NCI-H2171 (cell line): Measurements from ENCODE around the gene ACTRT2.

Experiments
- DNase-seq: peaks from one replicate; lab custom pipeline; 2025; lab: John Stamatoyannopoulos, UW

The ACTRT2 gene

DNA sequence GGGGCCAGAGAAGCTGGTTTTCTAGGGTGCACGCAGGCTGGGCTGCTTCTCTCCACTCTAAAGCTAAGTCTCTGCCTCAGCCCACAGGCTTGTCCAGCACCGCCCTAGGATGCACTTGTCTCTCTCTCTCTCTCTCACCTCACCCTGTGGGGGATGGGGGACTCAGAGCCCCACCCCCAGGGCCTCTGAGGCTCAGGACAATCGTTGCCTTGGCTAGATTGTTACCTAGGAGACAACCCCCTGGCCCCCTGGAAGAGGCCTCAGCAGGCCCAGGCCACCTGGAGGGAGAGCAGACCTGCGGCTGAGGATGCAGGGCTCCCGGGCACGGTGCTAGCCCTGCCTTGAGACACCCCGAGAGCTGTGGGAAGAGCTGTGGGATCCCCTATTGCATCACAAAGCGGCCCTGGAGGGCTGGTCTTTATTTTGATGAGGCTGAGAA, at the start of gene ACTRT2:
Gene ACTRT2 (plus strand): TSS at position 235 of the 439 bp plus-strand sequence. CDS start 220 bp downstream, outside the sequence.
- DNase-seq = no peak

DNA sequence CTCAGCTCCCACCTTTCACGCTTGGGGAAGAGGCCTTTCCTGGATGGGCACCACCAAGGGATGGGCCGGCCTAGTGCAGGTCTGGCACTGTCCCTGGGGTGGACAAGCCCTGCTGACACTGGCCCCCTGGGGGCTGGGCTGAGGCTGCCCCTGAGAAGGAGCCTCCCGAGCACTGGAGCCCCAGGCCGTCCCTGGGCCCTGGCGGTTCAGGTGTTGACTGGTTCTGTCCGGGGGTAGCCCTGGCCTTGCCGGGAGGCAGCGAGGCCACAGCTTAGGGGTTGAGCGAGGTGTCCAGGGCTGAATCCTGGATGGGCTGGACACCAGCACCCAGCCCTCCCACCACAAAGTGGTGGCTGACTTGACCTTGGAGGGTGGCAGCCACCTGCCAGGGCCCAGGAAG, 49.7 kb upstream of the ACTRT2 start:
- DNase-seq = no peak

DNA sequence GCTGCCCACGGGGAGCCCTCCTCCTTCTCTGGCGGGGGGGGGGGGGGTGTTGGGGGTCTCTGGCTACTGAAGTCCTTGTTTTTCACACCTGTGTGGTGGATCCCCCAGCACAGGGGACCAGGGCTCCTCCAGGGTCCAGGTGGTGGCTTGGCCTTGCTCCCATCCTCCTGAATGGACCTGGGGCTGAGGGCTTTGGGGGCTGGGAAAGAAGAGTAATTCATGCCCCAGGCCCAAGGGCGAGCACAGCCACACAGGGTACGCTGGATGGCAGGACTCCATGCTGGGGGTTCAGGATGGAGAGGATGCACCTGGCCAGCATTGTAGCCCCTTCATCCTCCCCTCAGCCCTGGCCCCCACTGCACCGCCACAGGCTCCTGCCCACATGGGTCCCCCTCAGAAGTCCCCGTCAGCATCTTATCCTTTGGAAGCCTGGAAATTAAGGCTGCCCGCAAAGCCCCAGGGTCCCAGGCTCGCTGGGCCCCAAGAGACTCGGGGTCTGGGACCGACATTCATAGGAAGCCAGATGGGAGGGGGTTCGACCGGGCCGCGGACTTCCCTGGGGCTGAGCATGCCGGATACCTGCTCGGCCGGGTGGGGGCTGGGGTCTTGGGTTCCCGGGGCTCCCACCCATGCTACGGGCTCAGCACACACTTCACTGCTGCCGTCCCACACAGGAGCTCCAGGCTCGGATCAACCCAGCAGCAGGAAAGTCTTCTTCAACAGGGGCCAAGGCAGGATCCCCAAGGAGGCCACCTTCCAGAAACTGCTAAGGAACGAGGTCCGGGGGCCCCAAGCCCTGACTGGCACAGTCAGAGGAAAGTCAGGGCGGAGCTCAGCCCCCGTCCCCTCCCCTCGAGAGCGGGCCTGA, 49.0 kb upstream of the ACTRT2 start:
- no peak for DNase-seq

DNA sequence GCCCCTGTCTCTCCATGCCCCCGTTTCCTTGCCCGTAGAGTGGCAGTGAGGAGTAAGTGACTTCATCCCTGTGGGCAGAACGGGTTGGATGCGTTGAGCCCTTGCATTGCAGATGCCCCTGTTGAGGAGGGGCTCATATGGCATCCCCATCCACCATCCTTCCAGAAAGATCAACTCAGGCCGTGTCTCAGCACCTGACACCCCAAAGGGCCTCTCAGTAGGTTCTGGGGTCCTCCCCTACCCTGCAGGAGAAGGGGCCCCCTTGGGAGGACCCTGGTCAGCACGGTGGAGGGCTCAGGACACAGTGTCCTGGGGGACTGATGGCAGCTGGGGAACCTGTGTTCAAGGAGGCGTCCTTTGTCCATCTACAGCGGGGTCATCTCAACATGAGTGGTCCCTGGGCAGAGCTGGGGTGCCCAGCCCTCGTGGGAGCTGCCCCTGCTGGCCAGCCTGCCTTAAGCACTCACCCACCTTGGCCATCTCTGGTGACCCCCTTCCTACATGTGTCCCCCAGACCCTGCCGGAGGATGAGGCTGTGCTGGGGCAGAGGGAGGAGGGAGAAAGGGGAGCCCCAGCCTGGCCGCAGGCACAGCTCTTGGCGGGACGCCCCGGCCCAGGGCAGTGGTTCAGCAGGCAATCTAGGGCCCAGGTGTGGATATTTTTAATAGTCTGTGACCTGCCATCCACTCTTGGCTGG, 48.2 kb upstream of the ACTRT2 start:
- no peak for DNase-seq

DNA sequence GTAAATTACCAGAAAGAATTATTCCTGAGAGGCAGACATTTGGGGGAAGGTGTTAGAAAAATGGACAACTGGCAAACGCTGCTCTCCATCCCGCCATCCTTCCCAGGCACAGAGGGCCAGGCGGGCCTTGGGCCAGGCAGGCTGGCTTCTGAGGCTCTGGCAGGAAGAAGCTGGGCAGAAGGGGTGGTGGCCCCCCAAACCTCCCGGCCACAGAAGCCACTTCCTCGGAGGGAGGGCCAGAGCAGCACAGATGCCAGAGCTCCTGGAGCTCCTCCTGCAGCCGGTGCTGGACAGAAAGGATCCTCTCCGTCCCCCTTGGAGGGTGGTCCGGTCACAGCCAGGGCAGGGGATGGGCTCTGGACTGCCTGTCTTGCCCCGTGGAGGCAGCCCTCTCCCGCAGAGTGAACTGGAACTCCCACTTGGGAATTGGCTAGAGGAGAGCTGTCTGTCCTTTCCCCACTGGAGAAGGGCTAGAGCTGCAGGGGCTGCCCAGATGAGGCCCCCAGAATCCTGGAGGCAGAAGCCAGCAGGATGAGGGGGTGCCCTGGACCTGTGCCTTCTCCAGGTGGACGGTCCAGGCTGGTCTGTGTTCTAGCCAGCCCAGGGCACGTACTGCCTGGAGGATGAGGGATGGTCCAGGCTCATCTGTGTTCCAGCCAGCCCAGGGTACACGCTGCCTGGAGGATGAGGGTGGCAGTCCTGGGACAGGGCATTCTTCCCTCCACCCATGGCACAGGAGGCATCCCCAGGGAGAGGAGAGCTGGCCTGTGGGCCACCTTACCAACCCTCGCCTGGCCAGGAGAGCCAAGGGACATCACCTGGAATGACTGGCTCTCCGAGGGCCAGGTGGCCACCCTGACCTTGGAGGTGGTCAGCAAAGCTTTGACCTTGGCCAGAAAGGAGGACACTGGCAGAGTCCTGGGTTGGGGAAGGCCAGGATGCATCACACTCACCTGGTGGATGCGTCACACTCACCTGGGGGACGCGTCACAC, 47.4 kb upstream of the ACTRT2 start:
- no peak for DNase-seq

DNA sequence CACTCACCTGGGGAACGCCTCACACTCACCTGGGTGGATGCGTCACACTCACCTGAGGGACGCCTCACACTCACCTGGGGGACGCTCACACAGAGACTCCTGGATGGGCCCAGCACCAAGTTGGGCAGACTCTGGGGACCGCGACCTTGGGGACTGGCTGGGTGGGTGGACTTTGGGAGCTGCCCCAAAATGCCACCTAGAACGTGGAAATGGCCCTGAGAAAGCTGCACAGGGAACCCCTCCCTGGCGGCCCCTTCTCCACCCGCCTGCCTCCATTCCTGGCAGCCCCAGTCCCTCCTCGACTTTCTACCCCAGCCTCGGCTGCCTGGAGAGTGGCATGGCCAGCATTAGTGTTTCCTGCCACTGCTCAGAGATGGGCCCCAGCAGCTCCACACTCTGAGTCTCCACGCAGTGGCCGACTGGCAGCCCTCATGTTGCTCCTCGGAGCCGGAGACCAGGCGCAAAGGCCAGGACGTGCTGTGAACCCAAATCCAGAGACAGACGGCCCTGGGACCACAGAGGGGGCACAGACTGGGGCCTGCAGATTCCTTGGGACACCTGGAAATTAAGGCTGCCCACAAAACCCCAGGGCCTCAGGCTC, 46.5 kb upstream of the ACTRT2 start:
- no peak for DNase-seq

- DNase-seq = no peak
Measured at GRCh38 chr1:2975466-2976179, 45.6 kb upstream of the ACTRT2 start.

DNA sequence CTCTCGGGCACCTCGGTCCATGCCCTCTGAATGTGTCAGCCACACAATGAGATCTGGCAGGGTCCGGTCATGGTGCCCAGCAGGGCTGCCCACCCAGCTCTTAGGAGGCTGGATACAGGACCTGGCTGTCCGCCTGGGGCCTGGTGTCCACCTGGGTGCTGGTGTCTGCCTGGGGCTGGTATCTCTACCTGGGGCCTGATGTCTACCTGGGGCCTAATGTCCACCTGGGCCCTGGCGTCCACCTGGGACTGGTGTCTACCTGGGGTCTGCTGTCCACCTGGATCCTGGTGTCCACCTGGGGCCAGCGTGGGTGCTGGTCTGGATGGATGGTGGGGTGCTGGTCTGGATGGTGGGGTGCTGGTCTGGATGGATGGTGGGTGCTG, 45.1 kb upstream of the ACTRT2 start:
- DNase-seq = no peak

DNA sequence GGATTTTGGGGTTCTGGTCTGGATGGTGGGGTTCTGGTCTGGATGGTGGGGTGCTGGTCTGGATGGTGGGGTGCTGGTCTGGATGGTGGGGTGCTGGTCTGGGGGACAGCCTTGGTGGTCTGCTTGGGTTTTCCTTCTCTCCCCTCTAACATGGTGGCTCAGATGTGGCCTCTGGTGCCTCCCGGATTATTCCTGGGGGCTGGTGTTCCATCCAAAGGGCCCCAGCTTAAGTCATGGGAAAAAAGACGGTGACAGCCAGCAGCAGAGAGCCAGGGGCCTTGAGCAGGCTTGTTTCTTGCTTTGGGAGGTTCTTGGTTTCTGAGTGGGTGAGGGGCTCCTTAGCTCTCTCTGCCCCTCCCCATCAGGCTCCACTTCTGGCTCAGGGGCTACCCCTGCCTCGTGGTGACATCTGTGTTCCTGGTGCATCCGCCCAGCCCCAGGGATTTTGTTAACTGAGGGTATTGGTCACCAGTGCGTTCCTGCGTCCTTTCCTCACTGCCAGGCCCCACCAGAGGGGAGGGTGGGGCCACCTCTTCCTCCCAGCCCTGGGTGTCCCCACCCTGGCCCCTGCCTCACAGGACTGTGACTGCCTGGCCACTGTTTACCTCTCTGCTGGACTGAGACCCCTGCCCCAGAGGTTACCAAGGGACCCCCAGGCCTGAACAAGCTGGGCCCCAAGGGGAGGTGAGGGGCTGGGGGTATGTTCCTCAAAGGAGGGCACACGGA, 43.2 kb upstream of the ACTRT2 start:
- DNase-seq = no peak

DNA sequence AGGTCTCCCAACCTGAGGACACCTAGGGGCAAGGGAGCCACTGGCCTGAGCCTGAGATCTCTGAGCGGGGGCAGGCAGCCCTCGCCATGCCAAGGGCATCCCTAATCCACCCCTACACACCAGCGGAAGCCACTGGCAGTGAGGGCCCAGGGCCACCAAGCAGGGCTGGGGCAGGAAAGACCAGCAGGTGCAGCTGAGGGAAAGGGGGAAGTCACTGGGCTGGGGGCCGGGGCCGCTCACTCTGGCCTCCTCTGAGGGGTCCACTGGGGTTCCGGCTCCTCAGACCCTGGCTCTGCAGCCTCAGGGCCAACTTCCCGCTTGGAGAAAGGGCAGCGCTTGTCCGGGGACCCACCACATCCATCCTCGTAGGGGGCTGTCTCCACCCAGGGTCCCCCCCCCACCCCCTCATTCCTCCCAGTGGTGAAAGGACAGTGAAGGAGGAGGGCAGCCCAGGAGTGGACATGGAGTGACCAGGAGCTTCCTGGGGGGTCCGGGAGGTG, 42.5 kb upstream of the ACTRT2 start:
- no peak for DNase-seq

GRCh38 chr1:2979191-2980072, 41.8 kb upstream of the ACTRT2 start:
- DNase-seq = no peak

- DNase-seq = no peak
Measured at GRCh38 chr1:2980073-2980791, 41.0 kb upstream of the ACTRT2 start.

- no peak for DNase-seq
Measured at GRCh38 chr1:2980849-2981248, 40.4 kb upstream of the ACTRT2 start.

GRCh38 chr1:2981388-2981787, 39.9 kb upstream of the ACTRT2 start:
- no peak for DNase-seq

GRCh38 chr1:2981981-2982614, 39.2 kb upstream of the ACTRT2 start:
- no peak for DNase-seq

- no peak for DNase-seq
Measured at GRCh38 chr1:2982615-2983318, 38.5 kb upstream of the ACTRT2 start.

- no peak for DNase-seq
Measured at GRCh38 chr1:2983319-2983705, 38.0 kb upstream of the ACTRT2 start.
